GM21360 (cell line): ENCODE data around the gene TPX2.
A peak's percentile ranks its signal among the peaks of the same experiment; 100 is the strongest.
"Not testable (repeated sequence)": the region's sequence is repeated elsewhere in the genome, so short reads cannot be mapped to it uniquely, and the experiment has no call there.

Experiments used
- ATAC-seq: cut with Tn5 transposase; IDR thresholded peaks from one replicate; pipeline ENCODE4 v1.9.1; 2021; ENCODE audit warnings: mild to moderate bottlenecking, moderate library complexity; ENCODE audit not compliant: unreplicated experiment

The TPX2 gene

GRCh38 chr20:31811198-31811597, 72.1 kb downstream of the TPX2 start:
- no peak for ATAC-seq

DNA sequence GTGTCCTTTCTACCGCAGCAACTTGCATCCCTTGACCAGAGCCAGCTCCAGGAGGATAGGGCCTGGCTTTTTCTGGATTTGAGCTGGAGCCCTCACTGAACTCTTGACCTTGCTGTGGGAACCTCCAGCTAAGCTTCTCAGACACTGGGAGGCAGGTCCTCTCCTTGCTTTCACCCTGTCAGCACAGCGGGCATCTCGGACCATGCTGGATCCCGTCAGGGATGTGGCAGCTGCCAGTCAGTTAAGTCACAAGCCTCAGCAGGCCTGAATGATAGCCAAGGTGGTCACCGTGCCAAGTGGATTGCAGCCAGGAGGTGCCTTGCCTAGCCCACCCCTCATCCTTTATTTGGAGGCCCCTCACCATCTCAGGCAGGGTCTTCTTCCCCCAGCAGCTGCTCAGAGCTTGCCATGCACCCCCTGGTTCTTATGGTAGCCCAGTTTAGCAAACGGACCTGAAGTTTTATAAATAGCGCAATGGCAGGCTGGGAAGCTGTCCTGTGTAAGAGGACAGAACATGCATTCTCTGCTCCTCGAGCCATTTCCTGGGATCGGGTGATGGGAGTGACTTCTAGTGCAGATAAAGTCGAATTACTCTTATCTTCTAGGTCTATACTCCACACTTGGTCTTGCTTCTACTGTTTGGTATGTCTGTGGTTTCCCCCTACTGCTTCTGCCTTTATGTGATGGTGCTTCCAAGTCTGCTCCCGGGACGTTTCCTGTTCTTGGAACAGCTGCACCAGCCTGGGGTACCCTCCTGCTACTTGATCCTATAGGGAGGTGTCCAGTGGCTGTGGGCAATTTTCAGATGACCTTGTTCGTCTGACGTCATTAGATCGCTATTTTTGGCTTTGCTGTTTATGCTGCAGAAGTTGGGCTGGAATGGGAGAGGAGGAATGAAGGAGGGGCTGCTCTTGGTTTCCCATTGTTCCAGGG, 73.0 kb downstream of the TPX2 start:
- ATAC-seq, result no peak

DNA sequence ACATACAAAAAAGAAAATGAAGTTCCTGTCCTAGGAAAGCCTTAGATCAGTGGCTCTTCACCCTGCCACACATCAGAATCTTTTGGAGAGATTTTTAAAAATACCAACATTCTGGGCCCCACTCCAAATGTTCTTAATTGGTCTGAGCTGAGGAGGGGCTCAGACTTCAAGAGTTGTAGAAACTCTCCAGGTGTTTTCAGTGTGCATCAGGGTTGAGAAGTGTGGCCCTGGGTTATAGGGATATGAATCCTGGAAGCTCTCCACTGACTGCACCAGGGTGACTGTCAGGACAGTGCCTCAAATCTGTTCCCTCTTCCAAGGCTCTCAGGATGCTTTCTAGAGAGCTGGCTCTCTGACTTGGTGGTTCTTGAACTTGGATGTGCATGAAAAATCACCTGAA, 74.5 kb downstream of the TPX2 start:
- no peak for ATAC-seq

DNA sequence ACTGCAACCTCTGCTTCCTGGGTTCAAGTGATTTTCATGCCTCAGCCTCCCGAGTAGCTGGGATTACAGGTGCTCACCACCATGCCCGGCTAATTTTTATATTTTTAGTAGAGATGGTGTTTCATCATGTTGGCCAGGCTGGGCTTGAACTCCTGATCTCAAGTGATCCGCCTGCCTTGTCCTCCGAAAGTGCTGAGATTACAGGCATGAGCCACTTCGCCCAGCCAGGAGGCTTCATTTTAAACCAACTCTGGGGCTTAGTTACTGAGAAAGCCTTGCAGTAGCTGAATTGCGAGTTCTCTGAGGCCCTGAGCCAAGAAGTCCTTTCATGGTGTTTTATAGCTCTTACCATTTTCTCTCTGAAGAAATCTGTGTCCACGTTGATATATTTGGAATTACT, 75.1 kb downstream of the TPX2 start:
- ATAC-seq, result not testable (repeated sequence)

GRCh38 chr20:31815408-31816188, 76.5 kb downstream of the TPX2 start:
- ATAC-seq, result no peak

- ATAC-seq, result no peak
These were observed 77.1 kb downstream of the TPX2 start for GRCh38 chr20:31816221-31816620.

DNA sequence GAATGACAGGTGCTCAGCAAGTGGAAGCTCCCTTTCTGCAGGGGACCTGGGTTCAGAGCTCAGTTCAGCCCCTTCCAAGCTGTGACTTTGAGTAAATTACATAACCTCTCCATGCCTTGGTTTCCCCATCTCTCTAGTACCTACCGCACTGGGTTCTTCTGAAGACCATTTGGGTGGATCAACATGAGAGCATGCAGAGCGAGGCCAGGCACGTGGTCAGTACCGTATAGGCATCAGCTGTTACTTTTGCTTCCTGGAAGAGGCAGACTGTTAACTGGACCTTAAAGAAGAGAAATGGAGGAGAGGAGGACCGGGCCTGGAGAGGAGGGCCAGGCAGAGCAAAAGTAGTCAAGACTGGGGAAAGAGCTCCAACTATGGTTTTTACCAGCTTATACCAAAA, 78.4 kb downstream of the TPX2 start:
- no peak for ATAC-seq

GRCh38 chr20:31818376-31818908, 79.4 kb downstream of the TPX2 start:
- no peak for ATAC-seq

DNA sequence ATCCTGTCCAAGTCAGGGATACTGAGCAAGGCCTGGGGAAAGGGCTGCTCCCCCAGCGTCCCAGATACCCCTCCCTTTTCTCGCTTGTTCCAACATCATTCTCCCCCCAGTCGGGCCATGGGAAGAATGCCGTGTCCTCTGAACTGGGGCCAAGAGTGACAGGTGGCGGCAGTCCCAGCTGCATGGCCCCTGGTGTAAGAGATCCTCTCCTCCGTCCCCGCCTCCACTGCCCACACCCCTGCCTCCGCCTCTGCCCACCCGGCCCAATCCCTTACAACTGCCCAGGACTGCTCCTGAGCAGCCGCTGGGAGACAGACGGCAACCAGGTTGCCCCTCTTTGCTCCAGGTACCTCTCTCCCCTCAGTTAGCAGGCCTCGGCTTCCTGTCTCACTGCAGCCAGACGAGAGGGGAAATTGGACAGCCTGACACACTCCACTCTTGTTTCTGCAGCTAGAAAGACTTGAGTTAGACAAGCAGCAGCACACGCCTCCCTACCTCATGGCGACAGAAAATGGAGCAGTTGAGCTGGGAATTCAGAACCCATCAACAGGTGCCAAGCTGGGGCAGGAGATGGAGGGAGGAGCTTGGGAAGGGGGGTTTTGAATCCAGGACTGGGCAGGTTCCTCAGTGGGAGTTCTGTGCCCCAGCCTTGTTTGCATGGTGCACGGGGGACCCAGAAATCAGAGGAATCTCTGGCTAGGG, 80.1 kb downstream of the TPX2 start, which contains the start of gene MYLK2:
MYLK2 (plus strand) TSS at position 274 of the 702 bp plus-strand sequence; CDS start at position 499, 225 bp downstream.
- no peak for ATAC-seq

DNA sequence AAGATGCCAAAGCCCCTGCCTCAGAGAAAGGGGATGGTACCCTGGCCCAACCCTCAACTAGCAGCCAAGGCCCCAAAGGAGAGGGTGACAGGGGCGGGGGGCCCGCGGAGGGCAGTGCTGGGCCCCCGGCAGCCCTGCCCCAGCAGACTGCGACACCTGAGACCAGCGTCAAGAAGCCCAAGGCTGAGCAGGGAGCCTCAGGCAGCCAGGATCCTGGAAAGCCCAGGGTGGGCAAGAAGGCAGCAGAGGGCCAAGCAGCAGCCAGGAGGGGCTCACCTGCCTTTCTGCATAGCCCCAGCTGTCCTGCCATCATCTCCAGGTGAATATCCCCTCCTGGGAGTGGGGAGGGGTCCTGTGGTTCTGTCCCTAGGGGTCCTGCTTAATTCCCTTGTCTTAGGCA, 81.1 kb downstream of the TPX2 start:
- ATAC-seq, result no peak

GRCh38 chr20:31821427-31821826, 82.3 kb downstream of the TPX2 start:
- no peak for ATAC-seq

DNA sequence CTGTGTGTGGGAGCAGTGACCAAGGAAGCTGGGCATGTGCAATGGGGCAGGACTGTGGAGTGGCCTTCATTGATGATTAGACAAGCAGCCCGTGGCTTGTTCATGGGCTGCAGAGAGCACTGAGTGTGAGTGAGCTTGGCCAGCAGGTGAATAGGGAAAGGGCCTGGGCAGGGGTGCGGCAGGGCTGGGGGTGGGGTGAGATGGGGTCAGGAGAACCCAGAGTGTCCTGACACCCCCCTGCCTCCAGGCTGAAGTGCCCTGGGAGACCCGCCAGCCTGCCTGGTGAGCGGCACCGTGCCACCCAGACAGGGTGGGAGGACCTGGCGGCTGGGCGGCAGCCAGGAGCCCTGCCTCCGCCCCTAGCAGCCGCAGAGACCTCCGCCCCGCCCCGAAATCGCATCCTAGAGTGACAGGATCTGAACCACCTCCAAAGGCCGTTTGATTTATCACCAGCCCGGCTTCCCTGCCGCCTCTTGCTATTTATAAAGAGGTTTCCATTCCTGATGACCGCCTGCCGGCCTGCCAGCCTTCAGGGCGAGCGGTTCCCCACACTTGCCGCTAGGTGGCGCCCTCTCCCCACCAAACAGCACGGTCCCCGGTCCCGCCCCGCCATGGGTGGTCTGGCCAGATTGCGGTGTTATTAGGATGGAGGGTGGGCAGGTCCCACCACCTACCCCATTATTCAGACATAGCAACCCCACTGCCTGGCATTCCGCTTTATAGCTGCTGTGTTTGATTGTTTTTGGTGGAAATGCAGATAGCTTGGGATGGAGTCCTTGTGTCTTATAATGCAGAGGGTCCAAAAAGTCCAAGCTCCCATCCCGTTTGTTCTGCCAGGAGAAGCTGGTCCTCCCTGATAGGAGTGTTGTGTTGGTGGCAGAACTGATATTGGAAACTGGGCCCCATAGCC, 83.6 kb downstream of the TPX2 start:
- ATAC-seq, result peak; percentile 68

DNA sequence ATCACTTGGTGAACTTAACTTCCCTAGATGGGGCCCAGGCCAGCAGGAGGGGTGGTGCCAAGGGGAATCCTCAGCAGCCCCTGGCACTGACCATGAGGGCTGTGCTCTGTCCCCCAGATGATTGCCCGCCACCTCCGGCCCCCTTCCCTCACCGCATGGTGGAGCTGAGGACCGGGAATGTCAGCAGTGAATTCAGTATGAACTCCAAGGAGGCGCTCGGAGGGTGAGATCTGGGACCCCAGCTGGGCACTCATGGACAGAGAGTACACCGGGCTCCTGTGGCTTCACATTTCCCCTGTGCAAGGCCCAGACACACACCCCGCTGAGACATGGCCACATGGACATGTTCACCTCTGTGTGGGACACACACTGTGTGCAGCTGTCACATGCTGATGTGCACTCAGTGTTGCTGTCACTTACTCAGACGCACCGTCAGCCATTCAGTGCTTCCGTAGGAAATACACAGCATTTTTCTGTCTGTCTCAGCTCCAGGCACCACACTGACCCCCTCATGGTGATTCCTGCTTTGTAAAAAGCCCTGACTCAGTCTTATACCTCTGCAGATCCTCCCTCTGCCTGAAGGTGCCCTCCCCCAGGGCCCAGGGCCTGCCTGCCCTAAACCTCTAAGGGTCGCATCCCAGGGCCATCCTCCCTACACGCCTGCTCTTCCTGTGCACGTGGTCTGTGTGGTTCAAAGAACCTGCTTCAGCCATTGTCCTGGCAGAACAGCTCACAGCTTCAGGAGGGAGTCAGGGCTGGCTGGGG, 84.5 kb downstream of the TPX2 start:
- no peak for ATAC-seq

DNA sequence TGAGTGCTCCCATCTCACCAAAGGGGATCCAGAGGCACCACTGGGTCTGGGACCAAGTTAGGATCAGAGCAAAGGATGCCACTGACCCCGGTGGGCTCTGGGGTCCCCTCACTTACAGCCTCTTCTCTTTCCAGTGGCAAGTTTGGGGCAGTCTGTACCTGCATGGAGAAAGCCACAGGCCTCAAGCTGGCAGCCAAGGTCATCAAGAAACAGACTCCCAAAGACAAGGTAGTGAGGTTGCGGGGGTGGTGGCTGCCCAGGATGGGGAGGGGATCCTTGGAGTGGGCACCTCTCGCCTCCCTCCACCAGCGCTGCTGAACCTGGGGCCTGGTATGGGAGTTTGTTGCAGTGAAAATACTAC, 85.0 kb downstream of the TPX2 start:
- ATAC-seq, result no peak

DNA sequence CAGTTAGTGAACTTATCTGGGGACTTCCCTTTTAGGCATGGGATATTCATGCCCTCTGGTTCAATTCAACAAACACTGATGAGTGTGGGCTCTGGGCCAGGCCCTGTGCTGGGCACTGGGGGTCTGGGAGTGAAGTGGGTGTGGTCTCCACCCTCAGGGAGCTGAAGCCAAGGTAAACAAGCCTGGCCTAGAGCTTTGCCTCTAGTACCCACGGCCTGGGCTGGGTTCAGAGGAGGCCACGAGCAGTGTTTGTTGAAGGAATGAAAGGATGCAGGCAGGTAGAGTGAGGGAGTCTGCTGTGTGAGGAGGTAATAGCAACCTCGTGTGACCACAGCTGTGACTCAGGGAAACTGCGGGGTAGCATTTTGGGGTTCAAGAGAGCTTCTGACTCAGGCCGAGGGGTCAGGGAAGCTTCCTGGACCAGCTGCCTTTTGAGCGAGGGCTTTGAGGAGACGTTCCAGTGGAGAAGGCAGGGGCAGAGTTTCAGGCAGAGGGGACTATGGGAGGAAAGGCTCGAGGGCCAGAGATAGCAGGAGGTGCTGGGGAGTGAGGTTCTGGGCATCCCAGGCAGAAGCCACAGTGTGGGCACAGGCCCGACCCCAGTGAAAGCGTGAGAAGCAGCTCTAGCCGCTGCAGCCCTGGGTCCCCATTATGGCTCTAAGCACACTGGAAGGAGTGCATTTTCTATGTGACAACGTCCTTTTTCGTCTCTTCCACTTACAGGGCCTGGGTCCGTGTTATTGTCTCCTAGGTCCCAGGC, 85.6 kb downstream of the TPX2 start:
- ATAC-seq, result no peak

DNA sequence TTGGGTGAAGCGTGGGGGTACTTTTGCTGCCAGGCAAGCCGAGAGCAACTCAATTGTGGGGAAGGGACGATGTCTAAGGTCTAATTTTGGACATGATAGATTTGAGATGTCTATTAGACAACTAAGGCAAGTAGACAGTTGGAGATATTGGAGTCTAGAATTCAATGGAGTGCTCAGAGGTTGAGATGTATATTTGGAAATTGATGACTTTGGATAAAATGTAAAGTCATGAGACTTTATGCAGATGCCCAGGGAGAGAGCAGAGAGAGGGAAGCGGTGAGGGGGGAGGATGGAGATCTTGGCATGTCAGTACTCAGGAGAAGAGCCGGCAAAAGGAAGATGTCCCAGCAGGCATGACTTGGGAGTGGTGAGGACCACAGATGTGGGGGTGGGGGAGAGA, 87.0 kb downstream of the TPX2 start:
- ATAC-seq, result no peak

DNA sequence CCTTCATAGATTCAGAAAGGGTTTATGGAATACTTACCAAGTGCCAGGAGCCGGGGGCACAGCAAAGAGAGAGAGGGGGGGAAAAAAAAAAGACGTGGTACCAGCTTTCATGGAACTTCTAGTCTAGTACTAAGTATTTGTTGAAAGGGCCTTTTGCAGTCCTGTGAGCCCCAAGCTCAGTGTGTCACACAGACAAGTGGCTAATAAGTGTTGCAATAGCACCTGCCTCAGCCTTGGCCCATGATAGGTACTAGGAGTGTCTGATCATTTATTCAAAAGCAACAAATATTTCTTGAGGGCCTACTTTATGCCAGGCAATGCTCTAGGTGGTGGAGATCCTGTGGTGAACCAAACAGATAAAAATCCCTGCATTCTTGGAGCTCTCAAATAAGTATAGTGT, 88.0 kb downstream of the TPX2 start:
- no peak for ATAC-seq

DNA sequence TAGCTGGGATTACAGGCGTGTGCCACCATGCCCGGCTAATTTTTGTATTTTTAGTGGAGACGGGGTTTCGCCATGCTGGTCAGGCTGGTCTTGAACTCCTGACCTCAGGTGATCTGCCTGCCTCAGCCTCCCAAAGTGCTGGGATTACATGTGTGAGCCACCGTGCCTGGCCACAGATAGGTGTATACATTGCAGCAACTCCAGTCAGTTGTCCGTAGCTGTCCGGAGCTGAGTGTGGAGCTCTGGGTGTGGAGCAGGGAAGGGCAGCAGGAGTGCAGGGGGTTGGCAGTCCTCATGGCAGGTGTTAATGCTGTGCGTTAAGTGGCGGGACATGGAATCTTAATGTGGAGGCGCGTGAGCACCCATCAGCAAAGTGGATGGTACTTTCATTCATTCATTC, 88.9 kb downstream of the TPX2 start:
- ATAC-seq, result not testable (repeated sequence)

GRCh38 chr20:31829731-31830130, 90.6 kb downstream of the TPX2 start:
- no peak for ATAC-seq
